Activated naive CD4-positive, alpha-beta T cell treated with anti-CD3 and anti-CD28 coated beads for 36 hours (primary cell): ENCODE data around the gene CFAP298. TPM values are rescaled to one million over a fixed set of nuclear protein-coding genes. Genes with fewer than 3 reads are reported as not detected.
"Not testable (repeated sequence)": the region's sequence is repeated elsewhere in the genome, so short reads cannot be mapped to it uniquely, and the experiment has no call there.

Experiments
- CTCF ChIA-PET: fragments of 350-600 bp; sonication (Branson Sonifier 250); formaldehyde crosslinking; loops from one replicate; lab custom pipeline; 2021; ENCODE audit warnings: antibody characterized with exemption; lab: Charles Lee
- DNase-seq: peaks from one replicate; pipeline ENCODE4 v3.0.0-alpha.2; 2020
- H3K27ac Mint-ChIP-seq: one replicate; pipeline ENCODE4 v1.8.0; 2021; ENCODE audit warnings: mild to moderate bottlenecking, mixed read lengths
- H3K27me3 Mint-ChIP-seq: one replicate; pipeline ENCODE4 v1.8.0; 2021; ENCODE audit warnings: low read depth, mixed read lengths
- H3K36me3 Mint-ChIP-seq: one replicate; pipeline ENCODE4 v1.8.0; 2021; ENCODE audit warnings: low read depth, mixed read lengths
- H3K4me1 Mint-ChIP-seq: one replicate; pipeline ENCODE4 v1.8.0; 2021; ENCODE audit warnings: low read depth, mixed read lengths
- H3K4me3 Mint-ChIP-seq: one replicate; pipeline ENCODE4 v1.8.0; 2021; ENCODE audit warnings: mild to moderate bottlenecking, moderate library complexity, mixed read lengths
- H3K9me3 Mint-ChIP-seq: one replicate; pipeline ENCODE4 v1.8.0; 2021; ENCODE audit warnings: mixed read lengths
- intact Hi-C: fragments of 100-400 bp; cut with micrococcal nuclease; formaldehyde crosslinking; loops from one replicate; pipeline ENCODE4 v1.15.1; 2023
- total RNA-seq, 2 experiments: library from RNA; stranded (reverse); gene quantifications; one replicate each; pipeline ENCODE4 v1.2.3, GENCODE V29; 2021

CFAP298 gene, protein sequence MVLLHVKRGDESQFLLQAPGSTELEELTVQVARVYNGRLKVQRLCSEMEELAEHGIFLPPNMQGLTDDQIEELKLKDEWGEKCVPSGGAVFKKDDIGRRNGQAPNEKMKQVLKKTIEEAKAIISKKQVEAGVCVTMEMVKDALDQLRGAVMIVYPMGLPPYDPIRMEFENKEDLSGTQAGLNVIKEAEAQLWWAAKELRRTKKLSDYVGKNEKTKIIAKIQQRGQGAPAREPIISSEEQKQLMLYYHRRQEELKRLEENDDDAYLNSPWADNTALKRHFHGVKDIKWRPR
- 10 to 100 TPM; 33.3 to 35.6 TPM for total RNA-seq

DNA sequence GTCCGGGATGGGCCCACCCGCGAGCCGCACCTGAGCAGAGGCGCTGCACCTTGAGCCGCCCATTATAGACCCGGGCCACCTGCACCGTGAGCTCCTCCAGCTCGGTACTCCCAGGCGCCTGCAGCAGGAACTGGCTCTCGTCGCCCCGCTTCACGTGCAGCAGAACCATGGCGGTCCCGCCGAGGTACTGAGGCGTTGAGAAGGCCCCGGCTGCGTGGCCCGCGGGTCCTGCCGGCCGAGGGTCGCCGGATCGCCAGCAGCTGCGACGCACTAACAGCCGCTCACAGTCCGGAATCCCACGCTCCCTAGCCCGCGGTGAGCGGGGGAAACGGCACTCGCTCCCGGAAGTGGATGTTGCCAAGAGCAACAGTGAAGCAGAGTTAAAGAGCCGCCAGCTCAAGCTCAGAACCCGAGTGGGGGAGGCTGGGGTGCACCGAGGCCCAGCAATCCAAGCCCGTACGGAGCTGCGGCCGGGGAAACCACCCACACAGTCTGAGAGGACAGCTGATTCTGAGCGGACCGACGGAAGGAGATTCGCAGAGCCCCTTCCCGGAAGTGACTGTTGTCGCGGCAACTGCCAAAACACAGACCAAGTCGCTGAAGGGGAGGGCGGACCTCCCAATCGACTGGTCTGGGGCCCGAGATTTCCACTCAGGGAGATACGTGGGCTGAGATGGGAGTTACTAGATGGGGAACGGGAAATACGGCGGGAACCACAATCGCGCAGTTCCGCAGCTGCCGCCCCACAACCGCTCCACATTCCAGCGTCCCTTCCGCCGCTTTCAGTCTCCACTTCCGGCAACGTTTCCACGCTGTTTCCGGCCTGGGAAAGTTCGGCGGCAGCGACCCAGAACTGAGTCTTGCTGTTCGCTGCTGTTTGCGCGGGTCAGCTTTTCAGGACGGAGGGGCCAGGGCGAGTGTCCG, at the start of gene CFAP298:
TSS of gene CFAP298 (minus strand) at position 303 of the 924 bp plus-strand sequence. CDS start at position 169, 134 bp downstream.
- CTCF ChIA-PET, result interaction anchor here (2.5 kb wide), 1 partner anchor 11 kb away, joined by 17 read pairs; no protein-coding TSS in a partner anchor
- DNase-seq, result peak; percentile 88
- H3K27me3 Mint-ChIP-seq, result no peaks in the 10 kb centered on the region
- H3K4me3 Mint-ChIP-seq, result peak within 1 kb of the TSS; percentile 98
- peaks cover 6% of the 10 kb centered on the region for H3K36me3 Mint-ChIP-seq
- H3K27ac Mint-ChIP-seq, result peak within 1 kb of the TSS; percentile 83
- peaks cover 13% of the 10 kb centered on the region for H3K4me1 Mint-ChIP-seq
- intact Hi-C loops, result loop anchor here (1.0 kb wide), 5 partner anchors 115 to 333 kb away; partner anchors contain the start of genes EVA1C, MIS18A and URB1
- no peaks in the 10 kb centered on the region for H3K9me3 Mint-ChIP-seq

DNA sequence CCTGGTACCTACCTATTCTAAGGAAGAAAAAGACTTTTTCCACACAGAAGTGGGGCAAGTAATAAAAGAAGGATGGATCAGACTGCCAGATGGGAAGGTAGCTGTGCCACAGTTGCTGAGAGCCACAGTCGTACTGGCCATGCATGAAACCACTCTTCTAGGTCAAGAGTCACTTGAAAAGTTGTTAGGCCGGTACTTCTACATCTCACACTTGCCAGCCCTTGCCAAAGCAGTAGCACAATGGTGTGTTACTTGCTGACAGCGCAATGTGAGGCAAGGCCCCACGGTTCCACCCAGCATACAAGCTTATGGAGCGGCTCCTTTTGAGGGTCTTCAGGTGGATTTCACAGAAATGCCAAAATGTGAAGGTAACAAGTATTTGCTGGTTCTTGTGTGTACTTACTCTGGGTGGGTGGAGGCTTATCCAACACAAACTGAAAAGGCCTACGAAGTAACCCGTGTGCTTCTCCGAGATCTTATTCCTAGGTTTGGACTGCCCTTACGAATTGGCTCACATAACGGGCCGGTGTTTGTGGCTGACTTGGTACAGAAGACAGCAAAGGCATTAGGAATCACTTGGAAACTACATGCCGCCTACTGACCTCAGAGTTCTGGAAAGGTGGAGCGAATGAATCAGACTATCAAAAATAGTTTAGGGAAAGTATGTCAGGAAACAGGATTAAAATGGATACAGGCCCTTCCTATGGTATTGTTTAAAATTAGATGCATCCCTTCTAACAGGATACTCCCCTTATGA, 49.0 kb upstream of the CFAP298 start:
- H3K4me1 Mint-ChIP-seq, DNase-seq, intact Hi-C loops, H3K9me3 Mint-ChIP-seq, H3K4me3 Mint-ChIP-seq, H3K27me3 Mint-ChIP-seq, H3K27ac Mint-ChIP-seq: not testable (repeated sequence)
- peaks cover 60% of the 10 kb centered on the region for H3K36me3 Mint-ChIP-seq
- CTCF ChIA-PET, result interaction anchor here (0.9 kb wide), 1 partner anchor 165 kb away, joined by 3 read pairs; no protein-coding TSS in a partner anchor

DNA sequence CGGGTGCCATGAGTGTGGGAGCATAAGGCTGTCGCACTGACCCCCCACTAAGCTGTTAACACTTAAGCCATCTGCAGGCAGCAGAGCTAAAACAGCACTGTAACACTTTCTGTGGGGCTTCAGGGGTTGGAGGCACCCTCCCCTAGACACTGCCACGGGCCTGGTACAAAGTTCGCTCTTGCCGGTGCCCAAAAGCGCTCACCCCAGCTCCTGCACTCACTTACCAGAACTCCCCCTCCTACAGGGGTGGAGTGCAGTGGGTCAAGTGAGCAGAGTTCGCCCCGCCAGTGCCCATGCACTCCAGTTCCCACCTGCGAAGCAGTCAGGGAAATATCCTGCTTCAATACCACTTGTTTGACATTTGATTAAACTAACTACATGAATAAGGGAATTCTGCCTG, 46.3 kb upstream of the CFAP298 start:
- H3K27me3 Mint-ChIP-seq, result no peaks in the 10 kb centered on the region
- CTCF ChIA-PET, result interaction anchor here (1.6 to 4.1 kb wide), 2 partner anchors 14 to 167 kb away, joined by 6 to 18 read pairs; no protein-coding TSS in a partner anchor

DNA sequence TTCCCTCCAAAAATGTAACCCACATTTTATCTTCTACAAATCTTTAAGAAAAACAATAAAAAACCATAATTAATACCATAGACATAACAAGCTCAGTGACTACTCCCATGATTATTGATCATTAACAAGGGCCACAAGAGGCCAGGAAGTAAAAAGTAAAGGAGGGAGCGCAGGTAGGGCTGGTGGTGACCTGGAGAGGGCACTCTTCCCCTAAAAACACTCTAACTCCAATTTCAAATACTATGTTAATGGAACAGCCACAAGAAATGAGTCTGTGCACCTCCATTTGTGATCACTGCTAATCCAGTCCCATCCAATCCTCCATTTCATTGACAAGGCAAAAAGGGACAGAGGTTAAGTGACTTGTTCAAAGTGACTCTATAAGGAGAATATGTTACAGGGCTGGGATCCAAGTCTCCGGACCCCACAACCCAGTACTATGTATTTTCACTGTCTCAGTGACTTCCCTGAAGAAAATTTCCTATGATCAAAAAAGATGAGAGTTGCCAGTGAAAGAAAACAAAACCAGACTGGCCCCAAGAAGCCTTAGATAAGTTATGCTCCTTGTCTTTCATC, 41.2 kb upstream of the CFAP298 start:
- Mint-ChIP-seq H3K36me3 (peaks cover 8% of the 10 kb centered on the region), H3K4me1 (peaks cover 3% of the 10 kb centered on the region)
- DNase-seq, result peak; percentile 50

More for the DNA sequence above, 46.3 kb upstream of the CFAP298 start:
- Mint-ChIP-seq H3K9me3 (no peaks in the 10 kb centered on the region), H3K4me1 (no peaks in the 10 kb centered on the region), H3K36me3 (peaks cover 33% of the 10 kb centered on the region), H3K27ac (no peak overlapping the region), H3K4me3 (no peak overlapping the region)
- no peak for DNase-seq
- intact Hi-C loops, result loop anchor here (10.0 kb wide), 1 partner anchor 276 kb away; no protein-coding TSS in a partner anchor

DNA sequence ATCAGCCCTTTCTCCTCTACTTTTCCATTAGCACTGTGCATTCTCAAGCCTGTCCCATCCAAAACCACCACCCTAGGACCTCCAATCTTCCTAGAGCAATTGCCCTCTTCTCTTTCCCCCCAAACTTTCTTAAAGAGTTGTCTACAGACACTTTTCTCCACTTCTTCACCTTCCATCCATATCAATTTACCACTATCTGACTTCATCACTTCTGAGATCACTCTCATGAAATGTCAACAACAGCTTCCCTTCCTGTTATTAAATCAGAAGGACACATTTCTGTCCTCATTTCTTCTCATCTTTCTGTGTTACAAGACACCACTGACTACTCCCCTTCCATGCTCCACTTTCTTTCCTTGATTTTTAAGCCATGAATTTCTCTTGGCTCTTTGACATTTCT, 36.0 kb upstream of the CFAP298 start:
- H3K9me3 Mint-ChIP-seq, result no peaks in the 10 kb centered on the region
- intact Hi-C loops, result no loop called here
- H3K4me3 Mint-ChIP-seq, result no peak overlapping the region
- CTCF ChIA-PET, result no interaction called here
- no peak for DNase-seq
- no peaks in the 10 kb centered on the region for H3K27me3 Mint-ChIP-seq
- peaks cover 3% of the 10 kb centered on the region for H3K36me3 Mint-ChIP-seq
- H3K4me1 Mint-ChIP-seq, result peaks cover 3% of the 10 kb centered on the region
- no peak overlapping the region for H3K27ac Mint-ChIP-seq

More for the DNA sequence above, 41.2 kb upstream of the CFAP298 start:
- no peaks in the 10 kb centered on the region for H3K27me3 Mint-ChIP-seq
- H3K9me3 Mint-ChIP-seq, result no peaks in the 10 kb centered on the region
- no peak overlapping the region for H3K27ac Mint-ChIP-seq
- H3K4me3 Mint-ChIP-seq, result no peak overlapping the region
- intact Hi-C loops, result loop anchor here (1.0 to 10.0 kb wide), 6 partner anchors 75 to 543 kb away; partner anchors contain the start of gene SYNJ1
- CTCF ChIA-PET, result interaction anchor here (0.7 to 1.3 kb wide), 5 partner anchors 16 to 177 kb away, joined by 3 to 7 read pairs (median 4); partner anchors contain the start of gene PAXBP1

DNA sequence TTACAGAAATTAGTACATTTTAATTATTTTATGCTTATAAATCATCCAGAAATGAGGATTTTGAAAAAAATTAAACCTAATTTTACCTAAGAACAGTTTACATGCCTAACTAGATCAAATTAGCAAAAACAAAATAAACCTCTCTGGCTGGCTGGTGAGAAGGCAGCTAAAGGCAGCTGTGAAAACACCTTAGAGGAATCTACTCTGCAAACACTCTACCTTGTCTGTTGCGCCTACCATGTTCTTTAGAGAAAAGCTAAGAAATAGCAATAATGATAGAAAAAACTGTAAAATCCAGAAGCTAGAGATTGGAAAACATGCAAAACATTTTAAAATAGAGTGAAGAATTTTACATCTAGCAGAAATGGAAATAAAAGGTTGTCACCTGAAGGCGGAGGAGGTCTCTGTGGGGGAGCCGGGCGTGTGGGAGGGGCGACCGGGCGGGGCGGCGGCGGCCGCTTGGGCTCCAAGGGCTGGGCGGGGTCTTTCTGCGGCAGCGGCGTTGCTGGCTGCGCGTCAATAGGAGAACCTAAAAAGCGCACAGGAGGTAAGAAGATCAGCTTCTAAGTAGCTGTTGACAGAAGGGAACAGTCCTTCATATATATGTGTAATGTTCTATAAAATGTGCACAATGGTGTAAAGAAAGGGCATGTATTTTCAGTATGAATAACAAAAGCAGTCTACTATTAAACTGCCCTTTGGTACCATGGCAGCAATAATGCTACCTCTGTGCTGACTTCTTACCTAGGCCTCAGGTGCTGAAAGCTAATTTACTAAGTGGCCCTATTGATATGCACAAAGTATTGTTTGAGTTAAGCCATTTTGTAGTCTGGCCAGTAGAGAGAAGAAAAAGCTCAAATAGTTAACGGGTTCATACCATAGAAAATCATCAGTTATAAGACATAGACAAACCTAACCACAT, 33.3 kb upstream of the CFAP298 start:
- intact Hi-C loops, result no loop called here
- H3K4me1 Mint-ChIP-seq, result no peaks in the 10 kb centered on the region
- DNase-seq, result no peak
- H3K36me3 Mint-ChIP-seq, result peaks cover 5% of the 10 kb centered on the region
- no peaks in the 10 kb centered on the region for H3K9me3 Mint-ChIP-seq
- no peak overlapping the region for H3K27ac Mint-ChIP-seq
- H3K4me3 Mint-ChIP-seq, result no peak overlapping the region
- no peaks in the 10 kb centered on the region for H3K27me3 Mint-ChIP-seq
- CTCF ChIA-PET, result interaction anchor here (0.6 to 2.2 kb wide), 3 partner anchors 13 to 816 kb away, joined by 3 to 6 read pairs (median 3); no protein-coding TSS in a partner anchor

DNA sequence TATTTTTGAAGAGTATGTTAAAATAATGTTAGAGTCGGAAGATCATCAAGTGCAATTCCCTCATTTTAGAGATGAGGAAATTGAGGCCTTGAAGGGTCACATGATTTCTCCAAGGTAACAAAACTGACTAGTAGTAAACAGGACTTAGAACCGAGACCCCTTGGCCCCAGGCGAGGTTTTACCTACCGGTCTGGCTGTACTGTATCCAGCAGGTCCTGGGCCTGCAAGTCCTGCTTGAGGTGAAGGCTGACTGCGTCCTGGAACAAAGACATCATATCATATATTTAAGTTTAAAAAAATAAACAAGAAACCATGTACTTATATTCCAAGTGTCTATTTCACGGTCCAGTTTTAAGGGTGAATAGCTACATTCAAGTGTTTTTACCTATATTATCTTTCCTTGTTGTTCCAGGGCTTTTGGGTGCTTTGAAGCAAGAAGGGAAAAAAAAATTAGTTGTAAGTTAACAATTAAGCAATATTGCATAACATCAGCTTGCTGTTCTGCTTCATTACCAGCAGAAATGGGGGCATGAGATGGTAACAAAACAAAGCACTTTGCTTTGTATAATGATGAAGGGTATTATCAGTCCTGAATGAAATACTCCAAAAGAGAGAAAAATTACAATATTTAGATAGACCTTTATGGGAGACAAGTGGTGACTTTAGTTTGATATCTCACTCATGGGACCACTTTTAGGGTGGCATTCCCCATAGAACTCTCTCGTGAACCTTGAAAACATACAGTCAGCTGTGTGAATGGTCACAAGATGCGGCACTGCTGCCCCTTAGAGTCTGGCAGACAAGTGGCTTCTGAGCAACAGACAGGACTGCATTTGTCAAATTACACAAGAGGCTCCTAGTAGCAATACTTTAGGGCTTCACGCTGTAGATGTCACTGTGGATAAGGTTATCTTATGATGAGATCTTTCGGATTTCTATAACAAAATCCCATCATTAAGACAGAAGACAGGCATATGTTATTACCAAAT, 29.8 kb upstream of the CFAP298 start:
- H3K27ac Mint-ChIP-seq, result no peak overlapping the region
- H3K4me1 Mint-ChIP-seq, result no peaks in the 10 kb centered on the region
- no peak overlapping the region for H3K4me3 Mint-ChIP-seq
- DNase-seq, result no peak
- no peaks in the 10 kb centered on the region for H3K27me3 Mint-ChIP-seq
- intact Hi-C loops, result no loop called here
- CTCF ChIA-PET, result interaction anchor here (0.7 kb wide), 1 partner anchor 15 kb away, joined by 4 read pairs; no protein-coding TSS in a partner anchor
- H3K9me3 Mint-ChIP-seq, result no peaks in the 10 kb centered on the region
- H3K36me3 Mint-ChIP-seq, result peaks cover 12% of the 10 kb centered on the region

DNA sequence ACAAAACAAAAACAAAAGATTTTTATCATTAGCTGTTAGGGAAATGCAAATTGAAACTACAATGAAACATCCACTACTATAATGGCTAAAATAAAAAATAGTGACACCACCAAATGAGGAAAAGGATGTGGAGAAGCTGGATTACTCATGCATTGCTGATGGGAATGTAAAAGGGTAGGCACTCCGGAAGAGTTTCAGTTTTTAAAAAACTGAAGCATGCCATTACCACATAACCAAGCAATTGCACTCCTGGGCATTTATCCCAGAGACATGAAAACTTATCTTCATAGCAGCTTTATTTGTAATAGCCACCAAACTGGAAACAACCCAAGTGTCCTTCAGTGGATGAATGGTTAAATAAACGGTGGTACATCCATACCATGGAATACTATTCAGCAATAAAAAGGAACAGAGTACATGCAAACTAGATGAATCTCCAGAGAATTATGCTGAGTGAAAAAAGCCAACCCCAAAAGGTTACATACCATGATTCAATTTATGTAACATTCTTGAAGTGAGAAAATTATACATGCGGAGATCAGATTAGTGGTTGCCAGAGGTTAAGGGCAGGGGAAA, 14.5 kb upstream of the CFAP298 start:
- H3K27me3 Mint-ChIP-seq, result peaks cover 4% of the 10 kb centered on the region
- CTCF ChIA-PET, result interaction anchor here (0.5 to 1.4 kb wide), 5 partner anchors 15 to 206 kb away, joined by 3 to 6 read pairs (median 3); no protein-coding TSS in a partner anchor
- no peak for DNase-seq
- H3K4me3 Mint-ChIP-seq, result no peak overlapping the region
- H3K36me3 Mint-ChIP-seq, result peaks cover 9% of the 10 kb centered on the region
- intact Hi-C loops, result no loop called here
- H3K9me3 Mint-ChIP-seq, result peaks cover 2% of the 10 kb centered on the region
- H3K27ac Mint-ChIP-seq, result no peak overlapping the region
- H3K4me1 Mint-ChIP-seq, result peaks cover 2% of the 10 kb centered on the region

DNA sequence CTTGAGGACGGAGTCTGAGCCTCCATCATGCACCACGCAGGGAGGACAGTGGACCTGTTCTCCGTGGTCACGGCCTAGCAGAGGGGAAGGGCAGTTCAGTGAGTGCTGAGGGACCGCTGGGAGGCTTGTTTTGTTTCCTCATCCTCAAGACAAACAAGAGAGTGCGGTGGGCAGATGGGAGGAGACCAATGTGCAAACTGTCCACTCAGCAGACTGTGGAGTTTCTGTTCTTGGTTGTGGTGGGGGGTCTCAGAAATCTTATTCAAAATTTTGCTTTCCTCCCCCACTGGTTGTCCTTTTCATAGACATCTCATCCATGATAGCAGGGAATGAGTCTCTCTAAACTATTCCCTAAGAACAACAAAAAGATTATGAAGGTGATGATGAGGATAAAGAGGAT, 6.0 kb upstream of the CFAP298 start:
- H3K27ac Mint-ChIP-seq, H3K36me3 Mint-ChIP-seq, H3K4me3 Mint-ChIP-seq, intact Hi-C loops, CTCF ChIA-PET, H3K4me1 Mint-ChIP-seq, DNase-seq, H3K27me3 Mint-ChIP-seq, H3K9me3 Mint-ChIP-seq: not testable (repeated sequence)
